Spleen (tissue), 11 donors: ENCODE measurements around the gene TMEM126B. TPM values are rescaled to one million over a fixed set of nuclear protein-coding genes. Genes with fewer than 3 reads are reported as not detected.

ENCODE experiments used
- DNase-seq: peaks from one replicate; pipeline ENCODE4 v3.0.0-alpha.2; 2020
- H3K27ac ChIP-seq, 8 donors: fragments of 200-600 bp; sonication (generic) in 7 of 8; 1 replicate in 4 of 8; 2 replicates in 4 of 8; pipeline versions ENCODE4 v1.5.0 to v1.8.0; 2016 to 2021; ENCODE audit warnings: inconsistent platforms in 4 of 8, mild to moderate bottlenecking in 4 of 8, moderate library complexity in 1 of 8
- H3K27me3 ChIP-seq, 7 donors: fragments of 200-600 bp; sonication (generic) in 6 of 7; replicated peaks in 1 of 7; 1 replicate in 4 of 7; 2 replicates in 3 of 7; pipeline versions ENCODE4 v1.5.0 to v1.8.0; 2016 to 2021; ENCODE audit warnings: inconsistent platforms in 3 of 7, mild to moderate bottlenecking in 1 of 7
- H3K36me3 ChIP-seq, 6 donors: fragments of 200-600 bp; sonication (generic) in 5 of 6; 1 replicate in 4 of 6; 2 replicates in 2 of 6; pipeline versions ENCODE4 v1.5.0 to v1.8.0; 2016 to 2021; ENCODE audit warnings: inconsistent platforms in 2 of 6
- H3K4me1 ChIP-seq, 6 donors: fragments of 200-600 bp; sonication (generic) in 5 of 6; 1 replicate in 3 of 6; 2 replicates in 3 of 6; pipeline versions ENCODE4 v1.5.0 to v1.8.0; 2016 to 2021; ENCODE audit warnings: inconsistent platforms in 3 of 6
- H3K4me3 ChIP-seq, 8 donors: fragments of 200-600 bp; sonication (generic) in 7 of 8; 1 replicate in 4 of 8; 2 replicates in 4 of 8; pipeline versions ENCODE4 v1.5.0 to v1.8.0; 2016 to 2021; ENCODE audit warnings: inconsistent platforms in 4 of 8, mild to moderate bottlenecking in 4 of 8, moderate library complexity in 2 of 8
- H3K9me3 ChIP-seq, 8 donors: fragments of 200-600 bp; sonication (generic) in 7 of 8; 1 replicate in 4 of 8; 2 replicates in 4 of 8; pipeline versions ENCODE4 v1.5.0 to v1.8.0; 2016 to 2021; ENCODE audit warnings: inconsistent platforms in 4 of 8
- POLR2A ChIP-seq, 3 donors: fragments of 450-650 bp; IDR thresholded peaks; one replicate each; pipeline ENCODE4 v1.5.1; 2017; ENCODE audit warnings: antibody characterized with exemption in 3 of 3, mild to moderate bottlenecking in 1 of 3
- POLR2AphosphoS5 ChIP-seq, 3 donors: sonication (generic); formaldehyde crosslinking; IDR thresholded peaks; one replicate each; pipeline ENCODE4 v1.5.1; 2017; ENCODE audit warnings: antibody characterized with exemption in 3 of 3
- WGBS, 5 donors: extraction: QIAGEN DNeasy Blood & Tissue Kit in 3 of 5; methylation state at CpG; one replicate each; pipeline versions ENCODE4 v1.1.5 to v1.1.7; 2013 to 2018; 5-methylcytosine and 5-hydroxymethylcytosine counted together
- intact Hi-C: fragments of 100-400 bp; cut with DNase I; formaldehyde crosslinking; loops from one replicate; pipeline ENCODE4 v1.15.0; 2023; ENCODE audit warnings: low total_unique reads
- polyA plus RNA-seq, 3 donors: library from polyadenylated mRNA; stranded (reverse); fragments of 200-250 nt; gene quantifications; one replicate each; pipeline ENCODE4 v1.2.1, GENCODE V29; 2013
- total RNA-seq, 7 donors: library from RNA; depleted of rRNA in 3 of 7; stranded (reverse); fragments of >200 nt in 3 of 7; fragmentation: NEBNext Ultra II Directional in 4 of 7; extraction: Animal tissue kit (Norgen Biotek cat#: 25700) in 4 of 7; gene quantifications; one replicate each; pipeline versions ENCODE4 v1.1.0 to v1.2.1, GENCODE V29; 2016 to 2021
- TF ChIP-seq, protein P1 (sequence below), 11 experiments: fragments of 200-600 bp in 7 of 11; fragments of 450-650 bp in 4 of 11; sonication (generic) in 4 of 11; IDR thresholded peaks in 8 of 11; conservative IDR thresholded peaks in 3 of 11; 1 replicate in 7 of 11; 2 replicates in 4 of 11; pipeline versions ENCODE4 v1.4.0 to v1.8.0; 2016 to 2021; ENCODE audit warnings: antibody characterized with exemption in 11 of 11, inconsistent platforms in 4 of 11, mild to moderate bottlenecking in 1 of 11
- donor health status: healthy with polysubstance abuse.
- donor health status: DM: no; HTN: no; CAD: no; lungs with moderate emphysema.
- donor health status: DM: no; HTN: no; CAD: no.
- donor health status: Bipolar disorder and iron deficiency.
- donor health status: healthy.
- donor health status: DM: no; HTN: no; CAD: no.
- donor health status: DM: yes; HTN: yes; CAD: no.

Gene TMEM126B
- total and polyA plus RNA-seq, 10 donors: 32.5 to 84.0 (median 47.7) TPM

DNA sequence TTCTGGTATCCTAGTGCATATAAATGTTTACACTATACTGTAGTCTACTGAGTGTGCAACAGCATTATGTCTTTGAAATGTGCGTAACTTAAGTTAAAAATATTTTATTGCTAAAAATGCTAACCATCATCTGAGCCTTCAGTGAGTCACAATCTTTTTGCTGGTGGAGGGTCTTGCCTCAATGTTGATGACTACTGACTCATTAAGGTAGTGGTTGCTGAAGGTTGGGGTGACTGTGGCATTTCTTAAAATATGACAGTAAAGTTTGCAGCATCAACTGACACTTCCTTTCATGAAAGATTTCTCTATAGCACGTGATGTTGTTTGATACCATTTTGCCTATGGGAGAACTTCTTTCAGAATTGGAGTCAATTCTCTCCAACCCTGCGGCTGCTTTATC, 45.0 kb downstream of the TMEM126B start:
- Histone ChIP-seq H3K4me1 (no peaks in the 10 kb centered on the region), H3K27me3 (no peaks in the 10 kb centered on the region), H3K9me3 (no peaks in the 10 kb centered on the region), H3K27ac (no peak overlapping the region), H3K36me3 (no peaks in the 10 kb centered on the region), H3K4me3 (no peak overlapping the region)
- no peak for DNase-seq
- intact Hi-C loops: no loop called here
- TF ChIP-seq, protein P1, sequence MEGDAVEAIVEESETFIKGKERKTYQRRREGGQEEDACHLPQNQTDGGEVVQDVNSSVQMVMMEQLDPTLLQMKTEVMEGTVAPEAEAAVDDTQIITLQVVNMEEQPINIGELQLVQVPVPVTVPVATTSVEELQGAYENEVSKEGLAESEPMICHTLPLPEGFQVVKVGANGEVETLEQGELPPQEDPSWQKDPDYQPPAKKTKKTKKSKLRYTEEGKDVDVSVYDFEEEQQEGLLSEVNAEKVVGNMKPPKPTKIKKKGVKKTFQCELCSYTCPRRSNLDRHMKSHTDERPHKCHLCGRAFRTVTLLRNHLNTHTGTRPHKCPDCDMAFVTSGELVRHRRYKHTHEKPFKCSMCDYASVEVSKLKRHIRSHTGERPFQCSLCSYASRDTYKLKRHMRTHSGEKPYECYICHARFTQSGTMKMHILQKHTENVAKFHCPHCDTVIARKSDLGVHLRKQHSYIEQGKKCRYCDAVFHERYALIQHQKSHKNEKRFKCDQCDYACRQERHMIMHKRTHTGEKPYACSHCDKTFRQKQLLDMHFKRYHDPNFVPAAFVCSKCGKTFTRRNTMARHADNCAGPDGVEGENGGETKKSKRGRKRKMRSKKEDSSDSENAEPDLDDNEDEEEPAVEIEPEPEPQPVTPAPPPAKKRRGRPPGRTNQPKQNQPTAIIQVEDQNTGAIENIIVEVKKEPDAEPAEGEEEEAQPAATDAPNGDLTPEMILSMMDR (IDR thresholded peaks at IDR 0.05 in 8 of 11, conservative IDR thresholded peaks at IDR 0.05 in 3 of 11): no peak
- TF ChIP-seq POLR2A (IDR thresholded peaks at IDR 0.05) (no peak), POLR2AphosphoS5 (IDR thresholded peaks at IDR 0.05) (no peak)
- WGBS, 5 donors: 79 to 92% (median 87%) methylated on average over 3 of the region's 3 CpGs

DNA sequence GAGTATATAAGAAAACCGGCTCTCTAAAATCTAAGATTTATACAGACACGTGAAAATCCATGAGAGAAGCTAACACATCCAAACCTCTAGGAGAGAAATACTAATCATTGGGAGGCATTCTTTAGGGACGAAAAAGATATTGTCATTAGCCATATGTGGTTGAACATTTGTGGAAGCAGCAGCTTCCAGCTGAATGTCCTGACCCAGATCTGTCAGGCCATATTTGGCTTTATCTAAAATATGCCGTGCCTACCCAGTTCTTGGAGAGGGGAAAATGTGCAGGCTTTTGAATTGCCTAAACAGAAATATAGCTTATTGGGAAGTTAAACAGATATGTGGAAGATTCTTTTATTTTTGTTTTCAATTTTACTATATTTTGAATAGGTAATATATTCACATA, 51.2 kb downstream of the TMEM126B start:
- no peak for TF ChIP-seq POLR2AphosphoS5 (IDR thresholded peaks at IDR 0.05)
- no peak for TF ChIP-seq POLR2A (IDR thresholded peaks at IDR 0.05)
- TF ChIP-seq, protein P1 (IDR thresholded peaks at IDR 0.05 in 8 of 11, conservative IDR thresholded peaks at IDR 0.05 in 3 of 11): no peak
- Histone ChIP-seq H3K27me3 (no peaks in the 10 kb centered on the region), H3K9me3 (no peaks in the 10 kb centered on the region), H3K36me3 (no peaks in the 10 kb centered on the region), H3K4me3 (no peak overlapping the region), H3K27ac (no peak overlapping the region), H3K4me1 (peaks cover 0 to 30% (median 0%) of the 10 kb centered on the region in 6 donors)
- WGBS, 5 donors: 72 to 89% (median 82%) methylated on average over 4 of the region's 4 CpGs
- intact Hi-C loops: no loop called here
- DNase-seq: no peak

DNA sequence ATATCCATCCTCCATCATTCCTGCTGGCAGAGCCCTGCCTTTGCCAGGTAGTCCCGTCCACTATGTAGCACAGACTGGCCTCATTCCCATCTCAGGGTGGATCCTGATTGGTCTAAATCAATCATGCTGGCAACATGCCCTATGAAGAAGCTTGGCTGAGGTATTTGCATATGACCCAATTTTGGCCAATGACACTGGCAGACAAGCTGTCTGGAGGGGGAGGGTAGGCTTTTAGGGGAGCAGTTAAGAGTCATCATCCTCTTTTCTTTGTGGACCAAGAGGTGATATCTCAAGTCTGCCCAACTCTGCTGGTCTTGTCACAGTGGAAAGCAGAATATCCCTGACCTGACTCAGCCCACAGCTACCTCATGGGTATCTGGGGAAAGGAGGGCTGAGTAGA, 52.5 kb downstream of the TMEM126B start:
- 66 to 96% (median 85%) methylated on average over 1 of the region's 1 CpG for WGBS, 5 donors
- H3K36me3 ChIP-seq: no peaks in the 10 kb centered on the region
- no peak overlapping the region for H3K4me3 ChIP-seq
- H3K27me3 ChIP-seq: no peaks in the 10 kb centered on the region
- H3K4me1 ChIP-seq: peaks cover 0 to 30% (median 2%) of the 10 kb centered on the region in 6 donors
- peak overlapping the region in 1 of 8 donors; percentile 74 for H3K27ac ChIP-seq
- no peaks in the 10 kb centered on the region for H3K9me3 ChIP-seq
- intact Hi-C loops: no loop called here
- DNase-seq: no peak
- TF ChIP-seq POLR2AphosphoS5 (IDR thresholded peaks at IDR 0.05) (no peak), POLR2A (IDR thresholded peaks at IDR 0.05) (no peak)
- TF ChIP-seq, protein P1 (IDR thresholded peaks at IDR 0.05 in 8 of 11, conservative IDR thresholded peaks at IDR 0.05 in 3 of 11): no peak

DNA sequence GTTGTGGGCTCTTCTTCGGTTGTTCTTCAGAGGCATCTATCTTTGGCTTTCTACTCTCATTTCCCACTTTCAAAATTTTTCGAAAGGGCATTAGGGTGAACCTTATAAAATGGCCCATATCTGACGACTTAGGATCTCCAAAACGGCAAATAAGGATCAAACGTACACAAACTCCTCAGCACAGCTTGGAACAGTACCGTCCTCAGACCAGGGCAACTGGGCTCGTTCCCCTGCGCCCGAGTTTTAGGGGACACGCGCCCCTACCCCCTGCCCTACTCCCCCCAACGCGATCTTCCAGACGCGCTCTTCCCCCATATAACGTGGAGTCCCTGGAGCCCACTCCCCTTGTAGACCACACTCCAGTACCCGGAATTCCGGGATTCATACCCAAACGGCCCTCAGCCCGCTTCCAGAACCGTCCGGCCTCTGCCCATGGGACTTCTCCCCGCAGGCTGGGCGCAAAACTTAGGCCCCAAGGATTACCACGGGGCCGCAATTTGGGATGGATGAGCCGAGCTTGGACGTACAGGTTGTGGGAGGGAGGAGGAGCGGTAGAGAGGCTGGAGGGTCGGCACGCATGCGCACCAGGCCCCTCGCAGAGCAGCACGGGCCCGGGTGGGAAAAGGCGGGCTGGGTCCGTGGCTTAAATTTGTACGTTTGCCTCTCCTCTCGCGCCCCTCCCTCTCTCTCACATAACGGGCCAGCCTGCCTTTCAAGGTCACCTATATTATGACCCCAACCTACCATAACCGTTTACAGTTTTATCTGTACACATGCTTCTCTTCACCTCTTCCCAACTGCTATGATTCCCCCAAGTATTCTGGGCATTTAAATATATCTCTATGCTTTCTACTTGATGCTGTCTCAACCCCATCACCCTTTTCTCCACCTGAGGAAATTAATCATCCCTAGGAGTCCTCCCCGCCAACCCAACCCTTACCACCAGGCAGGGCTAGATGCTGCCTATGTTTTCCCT, 54.2 kb downstream of the TMEM126B start:
- WGBS, 5 donors: 16 to 39% (median 28%) methylated on average over 38 to 43 of the region's 43 CpGs
- peak overlapping the region in 7 of 8 donors; percentile 5 to 74 (median 46) for H3K27ac ChIP-seq

More for the DNA sequence above, 54.2 kb downstream of the TMEM126B start:
- H3K9me3 ChIP-seq: no peaks in the 10 kb centered on the region
- peak; percentile 85 for DNase-seq
- H3K27me3 ChIP-seq: no peaks in the 10 kb centered on the region
- no peaks in the 10 kb centered on the region for H3K36me3 ChIP-seq
- no peak for TF ChIP-seq POLR2A (IDR thresholded peaks at IDR 0.05)
- TF ChIP-seq POLR2AphosphoS5 (IDR thresholded peaks at IDR 0.05): peak; percentile 49 to 69 (median 63)
- intact Hi-C loops: no loop called here
- H3K4me3 ChIP-seq: peak overlapping the region; percentile 31 to 72 (median 50)
- H3K4me1 ChIP-seq: peaks cover 0 to 30% (median 2%) of the 10 kb centered on the region in 6 donors
